GM12878 (cell line): ENCODE results near the gene PHYHIPL. TPM values are rescaled to one million over a fixed set of nuclear protein-coding genes. Genes with fewer than 3 reads are reported as not detected.

ENCODE experiments used
- ATAC-seq: fragments of 200-7000 bp; cut with Tn5 transposase; 3 replicates; pipeline ENCODE4 v1.9.1; 2020; ENCODE audit warnings: mild to moderate bottlenecking, moderate library complexity
- BruUV-seq: library from RNA; stranded (reverse); fragments of 400-500 nt; replicated peaks from 2 replicates; lab custom pipeline; 2021; lab: Mats Ljungman, UMichigan
- CTCF ChIA-PET: fragments of 300-600 bp; sonication (Branson Sonifier 250); formaldehyde crosslinking; extraction: SDS; loops from one replicate; lab custom pipeline; 2021; ENCODE audit warnings: inconsistent platforms; lab: Yijun Ruan, JAX
- POLR2A ChIA-PET: fragments of 350-600 bp; formaldehyde crosslinking; extraction: SDS; loops from one replicate; lab custom pipeline; 2021; ENCODE audit warnings: inconsistent platforms; lab: Charles Lee
- RAD21 ChIA-PET: fragments of 300-600 bp; sonication (Branson Sonifier 250); formaldehyde crosslinking; loops from one replicate; lab custom pipeline; 2023; ENCODE audit warnings: antibody characterized with exemption; ENCODE audit not compliant: unreplicated experiment; lab: Charles Lee
- SMC1A ChIA-PET: fragments of 300-600 bp; sonication (Branson Sonifier 250); formaldehyde crosslinking; loops from one replicate; lab custom pipeline; 2023; ENCODE audit not compliant: unreplicated experiment, uncharacterized antibody; lab: Charles Lee
- DNase-seq: peaks from one replicate; pipeline ENCODE4 v3.0.0-alpha.2; 2011; ENCODE audit warnings: low read depth, low spot score
- FAIRE-seq: peaks from 3 replicates; lab custom pipeline; 2011; peaks lifted over from hg19 to GRCh38; lab: Jason Lieb, UNC
- H2AFZ ChIP-seq: 2 replicates; pipeline ENCODE4 v1.6.0; 2011; ENCODE audit warnings: low read depth, low read length, control low read depth; ENCODE audit not compliant: control insufficient read depth
- H3K27ac ChIP-seq: 2 replicates; pipeline ENCODE4 v1.5.1; 2011; ENCODE audit warnings: control low read depth; ENCODE audit not compliant: control insufficient read depth, insufficient read depth
- H3K27me3 ChIP-seq, 2 experiments: replicated peaks in 1 of 2; 2 replicates each; pipeline versions ENCODE4 v1.6.0 to v1.6.1; 2011; ENCODE audit warnings: low read length in 1 of 2; ENCODE audit not compliant: control insufficient read depth in 2 of 2, insufficient read depth in 2 of 2
- H3K36me3 ChIP-seq, 2 experiments: 2 replicates each; pipeline ENCODE4 v1.5.1; 2011; ENCODE audit warnings: low read length in 1 of 2; ENCODE audit not compliant: control insufficient read depth in 2 of 2, insufficient read depth in 2 of 2
- H3K4me1 ChIP-seq: 2 replicates; pipeline ENCODE4 v1.6.1; 2011; ENCODE audit warnings: mild to moderate bottlenecking, low read length, moderate library complexity, mixed read lengths; ENCODE audit not compliant: control insufficient read depth, insufficient read depth
- H3K4me2 ChIP-seq: 2 replicates; pipeline ENCODE4 v1.6.0; 2011; ENCODE audit warnings: control low read depth; ENCODE audit not compliant: control insufficient read depth, insufficient read depth
- H3K4me3 ChIP-seq: fragments of 200-600 bp; sonication (generic); 2 replicates; pipeline ENCODE4 v1.5.1; 2016
- H3K79me2 ChIP-seq: 2 replicates; pipeline ENCODE4 v1.6.0; 2011; ENCODE audit warnings: low read length; ENCODE audit not compliant: control insufficient read depth, insufficient read depth
- H3K9ac ChIP-seq: 2 replicates; pipeline ENCODE4 v1.8.0; 2011; ENCODE audit warnings: low read length, control low read depth, mixed read lengths; ENCODE audit not compliant: control insufficient read depth, insufficient read depth
- H3K9me3 ChIP-seq: replicated peaks from 3 replicates; pipeline ENCODE4 v1.5.1; 2011; ENCODE audit warnings: mild to moderate bottlenecking, low read length; ENCODE audit not compliant: control insufficient read depth, insufficient read depth
- H4K20me1 ChIP-seq: 2 replicates; pipeline ENCODE4 v1.6.0; 2011; ENCODE audit not compliant: control insufficient read depth, insufficient read depth
- ASH2L ChIP-seq: fragments of 300-600, 200-600 bp; sonication (generic); IDR thresholded peaks from 2 replicates; pipeline ENCODE4 v1.6.1; 2017; ENCODE audit warnings: low read depth, mild to moderate bottlenecking, borderline replicate concordance
- CREB1 ChIP-seq: IDR thresholded peaks from 2 replicates; pipeline ENCODE4 v1.6.1; 2012; ENCODE audit warnings: low read depth, mild to moderate bottlenecking, inconsistent platforms
- ESRRA ChIP-seq: IDR thresholded peaks from 2 replicates; pipeline ENCODE4 v1.6.1; 2012; ENCODE audit warnings: mild to moderate bottlenecking, low read length, improper control_type of control experiment
- POLR2A ChIP-seq: IDR thresholded peaks from 2 replicates; pipeline ENCODE4 v1.6.1; 2011; ENCODE audit warnings: low read depth, mild to moderate bottlenecking, low read length
- RAD51 ChIP-seq: fragments of 450-650 bp; IDR thresholded peaks from 2 replicates; pipeline ENCODE4 v1.6.1; 2016; ENCODE audit warnings: moderate library complexity, mild to moderate bottlenecking, inconsistent platforms
- RUNX3 ChIP-seq: IDR thresholded peaks from 2 replicates; pipeline ENCODE4 v1.6.1; 2012; ENCODE audit warnings: low read length, inconsistent platforms
- SIN3A ChIP-seq: IDR thresholded peaks from 2 replicates; pipeline ENCODE4 v1.6.1; 2012; ENCODE audit warnings: low read depth, low read length, improper control_type of control experiment
- SMAD5 ChIP-seq: IDR thresholded peaks from 2 replicates; pipeline ENCODE4 v1.6.1; 2016; ENCODE audit warnings: antibody characterized with exemption, low read depth
- SRF ChIP-seq, 2 experiments: IDR thresholded peaks; 2 replicates each; pipeline ENCODE4 v1.6.1; 2011; ENCODE audit warnings: low read depth in 2 of 2, low read length in 2 of 2, mild to moderate bottlenecking in 1 of 2, moderate library complexity in 1 of 2
- TCF12 ChIP-seq: IDR thresholded peaks from 2 replicates; pipeline ENCODE4 v1.6.1; 2011; ENCODE audit warnings: low read depth, mild to moderate bottlenecking, low read length
- WGBS: methylation state at CpG from one replicate; pipeline ENCODE4 v1.1.6; 2016; ENCODE audit warnings: low lambda C conversion rate; ENCODE audit not compliant: insufficient replicate concordance, insufficient coverage; ENCODE audit errors: missing lambda C conversion rate; 5-methylcytosine and 5-hydroxymethylcytosine counted together
- in situ Hi-C: fragments of 300-500 bp; cut with MboI; formaldehyde crosslinking; loops from 9 replicates; pipeline ENCODE4 v1.14.3; 2018; ENCODE audit warnings: mixed read lengths
- intact Hi-C: fragments of 100-400 bp; cut with micrococcal nuclease; formaldehyde crosslinking; loops from one replicate; pipeline ENCODE4 v1.14.2; 2022; ENCODE audit not compliant: unreplicated experiment
- polyA plus RNA-seq, 11 experiments: library from polyadenylated mRNA; depleted of rRNA in 4 of 11; unstranded in 6 of 11; stranded (reverse) in 5 of 11; fragments of >200 nt; fragmentation: Nextera tagmentation in 4 of 11; fragmentation: Illumina TruSeq in 1 of 11; extraction: Ambion mirVana in 4 of 11; extraction: Trizol in 1 of 11; gene quantifications; 1 replicate in 1 of 11; 2 replicates in 10 of 11; pipeline versions ENCODE4 v1.2.1 to v1.2.3, GENCODE V29; 2011 to 2016; ENCODE audit warnings: inconsistent platforms in 2 of 11, missing spikeins in 2 of 11, low read depth in 1 of 11
- total RNA-seq, 4 experiments: library from RNA; depleted of rRNA in 3 of 4; stranded (reverse); fragments of >200 nt in 3 of 4; fragmentation: Illumina TruSeq in 1 of 4; extraction: Trizol in 1 of 4; gene quantifications; 2 replicates each; pipeline versions ENCODE4 v1.2.1 to v1.2.3, GENCODE V29; 2013 to 2021
- TF ChIP-seq, protein P1 (sequence below): fragments of 150-350 bp; IDR thresholded peaks from 2 replicates; pipeline ENCODE4 v1.6.1; 2014; ENCODE audit warnings: mild to moderate bottlenecking, low read depth, low read length

Gene PHYHIPL
- total and polyA plus RNA-seq, 10 of the 15 experiments (the other 5 are each of a cell fraction or from before 2014, with no cell fraction given): 0.06 to 0.40 (median 0.18) TPM; not detected in 2

DNA sequence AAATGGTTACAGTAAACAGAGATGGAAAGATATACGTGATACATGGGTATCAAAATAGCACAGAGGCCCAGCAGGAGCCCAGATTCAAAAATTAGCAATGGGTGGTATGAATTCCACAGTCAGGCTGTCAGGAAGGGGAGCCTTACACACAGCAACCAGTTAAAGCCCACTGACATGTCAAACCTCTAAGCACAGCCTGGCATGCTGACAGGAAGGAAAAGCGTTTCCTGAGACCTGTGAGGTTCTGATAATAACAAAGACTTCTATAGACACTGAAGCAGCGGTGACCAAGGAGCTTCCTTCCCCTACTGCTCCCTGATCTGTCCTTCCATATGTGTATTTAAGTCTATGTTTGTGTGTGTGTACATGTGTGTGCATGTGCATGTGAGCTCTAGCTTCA lies 89.9 kb downstream of the PHYHIPL start:
- BruUV-seq: no TSS peak
- ChIA-PET SMC1A (no interaction called here), POLR2A (no interaction called here), RAD21 (no interaction called here), CTCF (no interaction called here)
- H3K4me2 ChIP-seq: no peak overlapping the region
- no peak overlapping the region for H3K9ac ChIP-seq
- no peaks in the 10 kb centered on the region for H3K79me2 ChIP-seq
- H3K27ac ChIP-seq: no peak overlapping the region
- TF ChIP-seq ASH2L: no peak
- TF ChIP-seq TCF12: no peak
- TF ChIP-seq, protein P1, sequence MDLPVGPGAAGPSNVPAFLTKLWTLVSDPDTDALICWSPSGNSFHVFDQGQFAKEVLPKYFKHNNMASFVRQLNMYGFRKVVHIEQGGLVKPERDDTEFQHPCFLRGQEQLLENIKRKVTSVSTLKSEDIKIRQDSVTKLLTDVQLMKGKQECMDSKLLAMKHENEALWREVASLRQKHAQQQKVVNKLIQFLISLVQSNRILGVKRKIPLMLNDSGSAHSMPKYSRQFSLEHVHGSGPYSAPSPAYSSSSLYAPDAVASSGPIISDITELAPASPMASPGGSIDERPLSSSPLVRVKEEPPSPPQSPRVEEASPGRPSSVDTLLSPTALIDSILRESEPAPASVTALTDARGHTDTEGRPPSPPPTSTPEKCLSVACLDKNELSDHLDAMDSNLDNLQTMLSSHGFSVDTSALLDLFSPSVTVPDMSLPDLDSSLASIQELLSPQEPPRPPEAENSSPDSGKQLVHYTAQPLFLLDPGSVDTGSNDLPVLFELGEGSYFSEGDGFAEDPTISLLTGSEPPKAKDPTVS: no peak
- TF ChIP-seq RAD51: no peak
- TF ChIP-seq SMAD5: no peak
- no peak for TF ChIP-seq CREB1
- no peak for TF ChIP-seq SRF (IDR thresholded peaks at IDR 0.05; ENCODE audit: low read depth in 2 of 2, low read length in 2 of 2)
- no peak for TF ChIP-seq ESRRA
- TF ChIP-seq POLR2A: no peak
- TF ChIP-seq RUNX3: no peak
- TF ChIP-seq SIN3A: no peak
- no peaks in the 10 kb centered on the region for H4K20me1 ChIP-seq
- 0% methylated on average over 3 of the region's 3 CpGs for WGBS
- intact Hi-C loops: no loop called here
- no peak for DNase-seq
- no peak overlapping the region for H2AFZ ChIP-seq
- H3K9me3 ChIP-seq: no peaks in the 10 kb centered on the region
- in situ Hi-C loops: no loop called here
- no peaks in the 10 kb centered on the region for H3K4me1 ChIP-seq
- H3K27me3 ChIP-seq: no peaks in the 10 kb centered on the region
- no peaks in the 10 kb centered on the region for H3K36me3 ChIP-seq
- no peak for FAIRE-seq
- ATAC-seq: no peak
- no peak overlapping the region for H3K4me3 ChIP-seq
